Measurements from ENCODE around the gene EPAS1. TPM values are rescaled to one million over a fixed set of nuclear protein-coding genes. Genes with fewer than 3 reads are reported as not detected.

Gene EPAS1
- total RNA-seq, 1 donor from 2014 or later: 99.8 TPM

- no peaks in the 10 kb centered on the region for H3K27me3 ChIP-seq (ENCODE audit: control insufficient read depth, insufficient read depth, low read length)
- FAIRE-seq (no peak), DNase-seq (ENCODE audit: low read depth) (no peak)
- H3K4me3 ChIP-seq (ENCODE audit: low read depth, low read length): no peak overlapping the region
- peaks cover 62% of the 10 kb centered on the region for H3K36me3 ChIP-seq (ENCODE audit: control insufficient read depth, insufficient read depth, low read length)
- TF ChIP-seq, protein P1, sequence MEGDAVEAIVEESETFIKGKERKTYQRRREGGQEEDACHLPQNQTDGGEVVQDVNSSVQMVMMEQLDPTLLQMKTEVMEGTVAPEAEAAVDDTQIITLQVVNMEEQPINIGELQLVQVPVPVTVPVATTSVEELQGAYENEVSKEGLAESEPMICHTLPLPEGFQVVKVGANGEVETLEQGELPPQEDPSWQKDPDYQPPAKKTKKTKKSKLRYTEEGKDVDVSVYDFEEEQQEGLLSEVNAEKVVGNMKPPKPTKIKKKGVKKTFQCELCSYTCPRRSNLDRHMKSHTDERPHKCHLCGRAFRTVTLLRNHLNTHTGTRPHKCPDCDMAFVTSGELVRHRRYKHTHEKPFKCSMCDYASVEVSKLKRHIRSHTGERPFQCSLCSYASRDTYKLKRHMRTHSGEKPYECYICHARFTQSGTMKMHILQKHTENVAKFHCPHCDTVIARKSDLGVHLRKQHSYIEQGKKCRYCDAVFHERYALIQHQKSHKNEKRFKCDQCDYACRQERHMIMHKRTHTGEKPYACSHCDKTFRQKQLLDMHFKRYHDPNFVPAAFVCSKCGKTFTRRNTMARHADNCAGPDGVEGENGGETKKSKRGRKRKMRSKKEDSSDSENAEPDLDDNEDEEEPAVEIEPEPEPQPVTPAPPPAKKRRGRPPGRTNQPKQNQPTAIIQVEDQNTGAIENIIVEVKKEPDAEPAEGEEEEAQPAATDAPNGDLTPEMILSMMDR (IDR thresholded peaks at IDR 0.05; ENCODE audit: insufficient read depth, low read length, severe bottlenecking): no peak
These were observed 81.4 kb downstream of the EPAS1 start for GRCh38 chr2:46378616-46379015.

GRCh38 chr2:46379213-46380037 is 82.2 kb downstream of the EPAS1 start:
- Histone ChIP-seq H3K27me3 (ENCODE audit: control insufficient read depth, insufficient read depth, low read length) (no peaks in the 10 kb centered on the region), H3K36me3 (ENCODE audit: control insufficient read depth, insufficient read depth, low read length) (peaks cover 65% of the 10 kb centered on the region), H3K4me3 (ENCODE audit: low read depth, low read length) (no peak overlapping the region)
- TF ChIP-seq, protein P1 (IDR thresholded peaks at IDR 0.05; ENCODE audit: insufficient read depth, low read length, severe bottlenecking): no peak
- peak; percentile 50 for FAIRE-seq
- DNase-seq (ENCODE audit: low read depth): no peak

- H3K36me3 ChIP-seq (ENCODE audit: control insufficient read depth, insufficient read depth, low read length): peaks cover 61% of the 10 kb centered on the region
These were observed 83.1 kb downstream of the EPAS1 start for GRCh38 chr2:46380038-46380940.

GRCh38 chr2:46381263-46381849 is 84.1 kb downstream of the EPAS1 start:
- peaks cover 58% of the 10 kb centered on the region for H3K36me3 ChIP-seq (ENCODE audit: control insufficient read depth, insufficient read depth, low read length)
- FAIRE-seq: no peak

More at GRCh38 chr2:46380038-46380940, 83.1 kb downstream of the EPAS1 start:
- H3K27me3 ChIP-seq (ENCODE audit: control insufficient read depth, insufficient read depth, low read length): no peaks in the 10 kb centered on the region
- FAIRE-seq (no peak), DNase-seq (ENCODE audit: low read depth) (no peak)
- TF ChIP-seq, protein P1 (IDR thresholded peaks at IDR 0.05; ENCODE audit: insufficient read depth, low read length, severe bottlenecking): no peak
- no peak overlapping the region for H3K4me3 ChIP-seq (ENCODE audit: low read depth, low read length)

GRCh38 chr2:46381871-46382270 is 84.7 kb downstream of the EPAS1 start:
- H3K27me3 ChIP-seq (ENCODE audit: control insufficient read depth, insufficient read depth, low read length): no peaks in the 10 kb centered on the region
- TF ChIP-seq, protein P1 (IDR thresholded peaks at IDR 0.05; ENCODE audit: insufficient read depth, low read length, severe bottlenecking): no peak
- no peak for FAIRE-seq
- no peak overlapping the region for H3K4me3 ChIP-seq (ENCODE audit: low read depth, low read length)
- peaks cover 53% of the 10 kb centered on the region for H3K36me3 ChIP-seq (ENCODE audit: control insufficient read depth, insufficient read depth, low read length)
- no peak for DNase-seq (ENCODE audit: low read depth)

More at GRCh38 chr2:46381263-46381849, 84.1 kb downstream of the EPAS1 start:
- DNase-seq (ENCODE audit: low read depth): no peak
- Histone ChIP-seq H3K27me3 (ENCODE audit: control insufficient read depth, insufficient read depth, low read length) (no peaks in the 10 kb centered on the region), H3K4me3 (ENCODE audit: low read depth, low read length) (no peak overlapping the region)
- TF ChIP-seq, protein P1 (IDR thresholded peaks at IDR 0.05; ENCODE audit: insufficient read depth, low read length, severe bottlenecking): no peak

Data from bronchial epithelial cell (primary cell).